ENCODE results near the gene ZBTB20.
A peak's percentile ranks its signal among the peaks of the same experiment; 100 is the strongest.

Gene ZBTB20

GRCh38 chr3:114669614-114670013 is 477.5 kb downstream of the ZBTB20 start:
- DNase-seq = peak; percentile 40

DNA sequence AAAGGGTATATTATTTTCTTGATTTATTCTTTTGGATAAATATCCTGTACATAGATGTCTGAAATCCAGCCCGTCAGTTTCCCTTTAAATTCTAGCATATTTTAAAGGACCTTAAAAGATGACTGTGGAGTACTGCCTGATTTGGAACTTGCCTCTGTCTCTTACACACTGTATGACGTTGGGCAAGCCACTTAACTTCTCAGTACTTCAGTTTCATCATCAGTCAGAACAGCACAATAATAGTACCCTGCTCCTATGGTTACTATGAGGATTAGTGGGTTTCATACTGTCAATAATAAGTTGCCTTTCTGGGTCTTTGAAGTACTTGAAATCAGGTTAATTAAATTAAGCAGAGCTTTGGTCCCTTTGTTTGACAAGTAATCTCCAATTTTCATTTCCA is 479.0 kb downstream of the ZBTB20 start:
- DNase-seq = no peak

DNA sequence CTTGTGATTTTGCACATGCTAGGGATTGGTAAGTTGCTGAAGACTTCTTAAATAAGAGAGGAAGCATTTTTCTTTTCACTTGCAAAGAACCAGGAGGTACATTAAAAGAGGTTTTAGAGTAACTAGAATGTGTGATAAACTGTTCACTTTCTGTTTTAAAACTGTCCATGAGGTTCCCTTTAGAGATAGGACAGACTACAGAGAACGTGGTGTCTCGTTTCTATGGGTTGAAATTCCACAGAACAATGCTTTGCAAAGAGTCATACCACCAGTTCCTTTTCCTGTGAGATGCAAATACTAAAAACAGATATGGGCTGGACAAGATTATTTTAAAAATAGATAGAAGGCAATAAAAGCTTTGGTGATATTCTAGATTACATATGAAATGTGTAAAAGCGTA is 480.5 kb downstream of the ZBTB20 start:
- DNase-seq = no peak

DNA sequence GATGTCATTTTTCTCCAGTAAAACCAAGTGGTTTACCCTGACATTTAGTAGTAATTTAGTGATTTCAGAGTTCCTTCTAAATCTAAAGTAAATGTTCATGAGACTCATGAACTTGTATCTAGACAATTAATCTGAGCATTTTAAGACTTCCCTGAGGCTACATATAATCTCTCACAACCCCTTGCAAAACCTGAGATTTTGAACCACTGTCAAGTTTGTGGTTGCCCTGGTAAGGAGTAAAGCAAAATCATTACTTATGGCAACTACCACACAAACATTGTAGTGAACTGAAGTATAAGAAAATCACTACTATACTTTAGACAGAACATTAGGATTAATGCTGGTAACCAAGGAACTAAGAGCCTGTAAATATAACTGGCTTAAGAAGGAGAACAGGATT is 483.1 kb downstream of the ZBTB20 start:
- no peak for DNase-seq

DNA sequence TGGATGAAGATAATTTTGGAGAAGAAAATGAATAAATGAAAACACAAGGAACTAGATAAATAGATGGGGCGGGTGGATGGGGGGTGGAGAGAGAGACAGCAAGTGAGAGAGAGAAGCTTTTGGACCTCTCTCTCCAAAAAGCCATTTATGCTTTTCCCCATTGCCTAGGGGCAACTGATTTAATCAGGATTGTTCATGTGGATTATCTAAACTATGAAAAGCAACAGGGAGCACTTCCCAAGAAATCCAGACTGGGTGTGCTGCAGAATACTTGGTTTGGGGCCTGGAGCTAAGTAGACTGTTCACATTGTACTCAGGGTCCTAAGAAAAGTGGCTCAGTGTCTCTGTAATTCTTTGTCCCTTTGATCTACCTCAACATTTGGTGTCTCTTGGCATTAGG is 486.3 kb downstream of the ZBTB20 start:
- DNase-seq = no peak

GRCh38 chr3:114660124-114660523 is 487.0 kb downstream of the ZBTB20 start:
- DNase-seq = peak; percentile 74

- DNase-seq = no peak
These were observed 487.7 kb downstream of the ZBTB20 start for GRCh38 chr3:114659109-114660061.

GRCh38 chr3:114651555-114651954 is 495.5 kb downstream of the ZBTB20 start:
- no peak for DNase-seq

DNA sequence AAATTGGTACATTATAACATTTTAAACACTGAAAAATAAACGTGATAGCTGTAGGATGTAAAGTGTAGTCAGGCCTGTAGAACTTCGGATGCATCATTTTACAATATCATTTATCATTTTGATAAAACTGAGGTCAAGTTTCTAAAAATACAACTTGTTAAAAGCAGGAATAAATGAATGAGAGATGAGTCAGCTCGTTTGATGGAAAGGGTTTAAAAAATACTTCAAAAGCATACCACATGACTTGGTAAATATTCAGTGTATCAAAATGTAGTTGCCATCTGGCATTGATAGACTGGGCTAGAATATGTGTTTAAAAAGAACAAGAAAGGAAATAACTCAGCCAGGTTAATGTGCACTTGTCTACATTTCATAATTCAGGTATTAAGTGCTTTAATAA is 496.3 kb downstream of the ZBTB20 start:
- peak; percentile 73 for DNase-seq

DNA sequence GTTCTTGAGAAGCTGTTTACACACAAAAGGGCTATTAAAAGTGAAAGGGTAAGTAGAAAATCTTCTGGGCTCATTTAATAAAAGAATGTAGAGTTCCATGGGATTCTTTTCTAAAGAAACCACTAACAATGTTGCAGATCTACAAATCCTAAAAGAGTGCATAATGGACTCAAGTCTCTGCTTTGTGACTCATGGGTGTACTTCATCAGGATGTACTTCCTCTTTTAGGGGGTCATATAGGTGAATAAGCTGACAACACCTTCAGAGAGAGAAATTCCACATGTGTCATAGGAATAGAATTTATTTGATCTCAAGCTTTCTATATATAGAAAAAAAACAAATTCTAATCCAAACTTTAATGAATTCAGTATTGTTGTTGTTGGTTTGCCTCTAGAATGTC is 497.8 kb downstream of the ZBTB20 start:
- peak; percentile 68 for DNase-seq

- no peak for DNase-seq
These were observed 500.6 kb downstream of the ZBTB20 start for GRCh38 chr3:114646526-114646925.

- DNase-seq = peak; percentile 45
These were observed 501.7 kb downstream of the ZBTB20 start for GRCh38 chr3:114645392-114645791.

DNA sequence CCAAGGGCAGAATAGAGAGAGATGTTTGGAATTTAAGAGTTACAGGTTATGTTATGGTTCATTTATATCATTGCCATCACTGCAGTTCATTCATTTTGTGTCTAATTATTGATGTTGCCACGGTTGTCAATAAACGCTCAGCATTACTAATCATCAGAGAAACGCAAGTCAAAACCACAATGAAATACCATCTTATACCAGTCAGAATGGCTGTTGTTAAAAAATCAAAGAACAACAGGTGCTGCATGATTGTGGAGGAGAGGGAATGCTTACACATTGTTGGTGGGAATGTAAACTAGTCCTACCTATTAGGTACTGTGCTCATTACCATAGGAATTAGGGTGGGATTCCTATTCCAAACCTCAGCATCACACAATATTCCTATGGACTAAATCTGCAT is 502.7 kb downstream of the ZBTB20 start:
- DNase-seq = no peak

DNA sequence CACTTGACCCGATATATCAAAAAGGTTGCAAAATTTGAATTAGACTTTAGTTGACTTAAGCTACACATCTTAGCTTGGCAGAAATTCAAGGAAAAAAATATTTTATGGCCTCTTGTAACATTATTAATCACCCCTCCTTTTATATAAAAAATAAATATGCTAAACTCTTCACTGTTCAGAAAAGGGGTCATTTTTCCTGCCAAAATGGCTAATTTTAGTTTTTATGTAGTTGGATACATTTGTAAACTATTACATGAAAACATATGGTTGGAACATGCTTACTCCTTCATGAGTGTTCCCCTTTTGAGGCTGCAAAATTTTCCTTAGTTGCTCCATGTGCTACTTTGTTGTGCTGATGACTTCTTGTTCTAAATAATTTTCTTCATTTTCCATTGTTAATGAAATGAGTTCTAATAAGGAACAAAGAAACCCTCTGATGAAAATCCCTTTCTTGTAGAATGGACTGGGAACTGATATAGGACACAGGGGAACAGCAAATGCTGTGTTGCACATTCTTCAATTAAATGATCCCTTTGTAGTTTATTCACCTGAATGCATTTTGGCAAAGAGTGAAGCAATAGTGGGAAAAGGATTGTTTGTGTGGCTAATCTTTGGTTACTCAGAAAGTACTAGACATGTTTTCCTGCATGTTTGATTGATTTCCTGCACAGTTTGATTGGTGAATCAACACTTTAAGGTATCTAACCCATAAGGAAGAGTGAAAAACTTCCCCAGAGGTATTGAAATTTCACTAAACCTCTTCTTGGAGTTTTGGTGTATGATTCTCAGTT is 503.9 kb downstream of the ZBTB20 start:
- DNase-seq = no peak

DNA sequence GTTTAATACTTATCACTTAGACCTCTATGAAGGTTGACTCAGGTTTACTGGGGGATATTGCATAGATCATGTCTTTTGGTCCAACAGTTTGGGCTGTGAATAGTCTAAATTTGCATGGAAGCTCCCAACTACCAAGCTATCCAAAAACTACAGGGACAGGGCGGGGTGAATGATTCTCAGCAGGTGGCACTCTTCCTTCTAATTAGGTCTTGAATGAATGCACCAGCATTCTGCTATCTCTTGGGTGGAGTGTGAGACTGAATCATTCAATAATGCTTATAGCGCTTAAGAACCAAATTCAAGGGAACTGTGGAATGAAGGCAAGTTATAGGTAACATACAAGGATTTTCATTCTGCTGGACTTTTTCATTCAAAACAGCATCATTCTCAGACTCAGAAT is 507.0 kb downstream of the ZBTB20 start:
- DNase-seq = no peak

DNA sequence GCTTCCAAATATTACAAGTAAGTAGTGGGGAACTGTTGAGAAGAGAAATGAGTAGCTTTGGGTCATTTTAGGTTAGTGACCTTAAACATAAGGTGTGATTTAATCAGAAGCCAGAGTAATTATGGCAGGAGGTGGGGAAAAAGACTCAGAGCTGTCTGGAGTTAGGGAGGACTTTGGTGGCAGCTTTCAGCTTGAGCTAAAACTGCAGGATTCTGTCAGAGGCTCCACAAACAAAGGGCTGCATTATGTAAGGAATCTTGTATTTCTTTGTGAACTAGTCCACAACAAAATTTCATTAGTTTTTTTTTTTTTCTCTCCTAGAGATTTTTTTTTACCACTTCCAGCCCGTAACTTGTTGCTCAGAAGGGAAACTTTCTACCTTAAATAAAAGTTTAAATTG is 507.9 kb downstream of the ZBTB20 start:
- DNase-seq = no peak

DNA sequence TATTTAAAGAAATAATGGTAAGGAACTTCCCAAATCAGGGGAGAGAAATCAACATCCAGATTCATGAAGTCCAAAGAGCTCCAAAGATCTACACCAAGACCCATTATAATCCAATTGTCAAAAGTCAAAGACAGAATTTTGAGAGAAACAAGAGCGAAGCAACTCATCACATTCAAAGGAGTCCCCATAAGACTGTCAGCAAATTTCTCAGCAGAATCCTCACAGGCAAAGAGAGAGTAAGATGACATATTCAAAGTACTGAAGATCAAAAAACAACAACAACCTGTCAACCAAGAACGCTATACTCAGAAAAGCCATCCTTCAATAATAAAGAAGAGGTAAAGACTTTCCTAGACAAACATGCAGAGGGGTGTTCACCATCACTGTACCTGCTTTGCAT is 511.2 kb downstream of the ZBTB20 start:
- no peak for DNase-seq

DNA sequence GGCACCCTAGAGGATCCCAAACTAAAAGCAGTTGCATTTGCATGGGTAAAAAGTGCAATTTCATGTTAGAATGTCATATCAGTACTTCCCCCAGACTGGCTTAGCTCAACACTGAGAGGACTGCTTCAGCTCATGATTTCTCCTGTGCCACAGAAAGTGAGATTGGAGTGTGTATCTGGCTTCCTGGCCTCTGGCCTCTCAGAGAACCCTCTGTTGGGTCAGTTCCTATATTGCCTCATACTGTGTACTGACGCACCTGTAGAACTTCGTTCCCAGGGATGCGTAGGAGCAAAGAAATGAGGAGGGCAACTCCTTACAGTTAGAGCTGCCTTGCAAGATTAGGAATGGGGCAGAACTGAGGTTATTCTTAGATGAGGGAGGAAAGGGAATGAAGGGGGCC is 512.5 kb downstream of the ZBTB20 start:
- DNase-seq = no peak

DNA sequence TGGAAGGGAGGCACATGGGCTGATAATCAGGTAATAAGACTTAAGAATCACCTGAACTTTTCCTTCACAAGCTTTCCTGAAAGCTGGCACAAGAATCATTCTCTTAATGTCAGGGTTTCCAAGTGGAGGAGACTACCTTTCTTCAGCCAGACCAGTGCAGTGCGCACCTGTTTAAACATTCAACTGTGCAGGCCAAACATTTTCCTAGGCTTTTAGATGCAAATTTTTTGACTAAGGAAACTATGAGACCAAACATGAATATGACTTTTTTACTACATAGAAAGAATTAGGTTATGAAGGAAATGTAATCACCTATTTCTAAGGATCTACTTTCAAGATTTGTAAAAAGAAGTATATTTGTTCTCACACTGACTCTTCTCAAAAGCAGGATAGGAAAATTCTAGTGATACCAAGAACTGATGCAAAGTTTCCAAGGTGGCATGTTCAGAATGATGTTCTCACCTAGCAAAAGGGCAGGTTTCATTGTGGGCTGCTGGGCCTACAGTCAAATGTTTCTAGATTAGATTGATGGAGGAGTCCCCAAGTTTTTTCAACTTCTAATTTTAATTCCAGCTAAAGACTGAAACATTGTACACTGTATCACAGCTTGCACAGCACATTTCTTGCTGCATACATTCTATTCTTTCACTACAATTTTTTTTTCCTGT is 514.2 kb downstream of the ZBTB20 start:
- no peak for DNase-seq

DNA sequence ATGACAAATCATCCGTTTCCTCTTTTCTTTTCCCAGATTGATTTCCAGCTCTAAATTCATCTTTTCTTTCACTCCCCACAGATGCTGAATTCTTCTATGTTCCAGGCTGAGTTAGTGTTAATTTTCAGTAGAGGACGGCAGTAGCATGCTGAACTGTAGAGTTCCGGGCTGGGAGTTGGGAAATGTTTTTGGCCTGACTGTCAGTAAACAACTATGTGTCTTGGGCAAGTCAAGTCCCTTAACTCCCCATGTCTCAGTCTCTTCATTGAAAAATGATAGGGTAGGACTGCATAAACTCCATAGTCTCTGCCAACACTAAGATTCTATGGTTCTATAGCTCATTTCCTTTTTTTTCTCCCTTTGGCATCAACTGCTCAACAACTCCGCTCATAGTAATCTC is 519.3 kb downstream of the ZBTB20 start:
- no peak for DNase-seq

DNA sequence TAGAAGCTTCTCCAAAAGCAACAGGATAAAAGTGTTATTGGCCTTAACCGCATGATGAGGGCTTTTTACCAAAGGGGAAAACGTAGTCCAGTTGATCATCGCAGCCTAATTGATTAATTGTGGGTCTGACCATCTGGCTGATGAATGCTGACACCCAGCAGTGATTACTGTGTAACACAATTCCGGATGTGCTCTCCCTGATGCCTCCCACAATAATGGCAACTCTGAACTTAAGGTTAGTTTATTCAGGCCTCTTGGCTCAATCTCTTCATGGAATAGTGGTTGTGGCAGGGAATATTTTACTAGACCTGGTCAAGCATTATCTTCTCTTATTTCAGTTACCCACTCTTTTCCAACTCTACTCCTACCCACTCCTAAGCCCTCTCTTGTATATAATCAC is 520.3 kb downstream of the ZBTB20 start:
- no peak for DNase-seq

DNA sequence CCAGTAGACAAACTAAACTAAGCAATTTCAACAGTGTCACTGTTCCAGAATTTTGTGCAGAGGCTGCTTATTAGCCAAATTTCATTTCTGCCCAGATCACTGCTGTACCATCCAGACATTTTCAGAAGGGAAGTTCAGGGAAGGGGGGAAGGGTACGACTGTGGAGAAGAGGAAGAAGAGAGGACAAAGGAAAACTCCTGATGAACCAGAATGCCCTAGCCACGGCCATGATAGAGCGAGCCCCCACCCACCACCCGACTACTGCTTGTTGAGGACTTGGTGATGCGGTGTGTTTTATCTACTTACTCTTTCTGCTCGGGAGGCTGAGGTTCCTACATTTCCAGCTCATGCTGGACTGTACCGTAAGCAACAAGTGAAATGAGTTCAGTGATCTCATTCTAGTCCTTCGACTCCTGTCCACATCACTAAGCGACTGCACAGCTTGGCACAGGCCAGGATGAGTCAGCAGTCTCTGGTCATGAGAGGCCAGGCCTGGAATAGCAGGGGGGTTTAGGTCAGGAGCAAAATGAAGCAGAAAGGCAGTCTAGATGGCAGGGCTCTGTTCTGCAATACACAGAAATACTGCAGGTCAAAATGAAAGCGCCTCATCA is 522.4 kb downstream of the ZBTB20 start:
- DNase-seq = peak; percentile 92

DNA sequence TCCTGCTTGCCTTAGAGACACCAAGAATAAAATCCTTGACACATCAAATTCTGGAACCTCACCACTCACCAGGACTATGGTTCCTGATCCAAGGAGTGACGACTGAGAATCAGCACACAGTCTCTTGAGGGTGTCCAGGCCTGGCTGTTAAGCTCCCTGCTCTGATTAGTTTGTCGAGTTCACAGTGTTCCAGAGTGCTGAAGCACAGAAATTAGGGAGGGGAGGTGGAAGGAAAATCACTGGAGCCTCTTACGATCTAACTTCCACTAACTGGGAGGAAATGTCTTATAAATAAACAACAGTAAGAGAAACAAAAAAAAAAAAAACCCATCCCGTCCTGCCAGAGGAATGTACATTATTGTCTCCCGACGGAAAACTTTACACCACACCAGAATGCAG is 523.0 kb downstream of the ZBTB20 start:
- DNase-seq = peak; percentile 20

All from fibroblast of skin of abdomen (primary cell).